Activated CD8-positive, alpha-beta memory T cell treated with anti-CD3 and anti-CD28 coated beads, Interleukin-2, amount 50 U/mL, for 24 hours (primary cell): ENCODE data around the gene GH1.
"Not testable (repeated sequence)": the region's sequence is repeated elsewhere in the genome, so short reads cannot be mapped to it uniquely, and the experiment has no call there.

Experiments
- DNase-seq: peaks from one replicate; pipeline ENCODE4 v3.0.0-alpha.2; 2020; ENCODE audit errors: extremely low read depth

The GH1 gene

DNA sequence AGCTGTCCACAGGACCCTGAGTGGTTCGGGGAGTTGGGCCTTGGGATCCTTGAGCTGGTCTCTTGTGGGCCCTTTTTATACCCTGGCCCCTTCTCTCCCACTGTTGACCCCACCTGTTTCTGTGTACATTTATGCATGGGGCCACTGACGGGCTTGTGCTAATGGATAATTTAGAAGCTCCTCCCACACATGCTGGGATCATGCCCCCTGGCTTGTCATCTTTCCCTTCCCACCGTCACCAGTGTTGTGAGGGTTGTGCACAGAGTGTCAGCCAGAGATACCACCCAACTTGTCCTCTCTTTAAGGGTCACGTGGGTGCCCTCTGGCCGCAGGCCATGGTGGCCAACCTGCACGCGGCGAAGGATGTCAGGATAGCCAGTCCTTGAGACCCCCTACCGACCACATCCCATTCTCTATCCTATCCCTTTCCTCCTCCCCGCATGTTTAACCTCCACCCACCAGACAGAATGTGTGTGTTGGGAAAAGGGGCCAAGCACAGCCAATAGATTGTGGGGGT, at the start of gene GH1:
GH1 (minus strand) TSS at position 51 of the 517 bp plus-strand sequence. CDS start 63 bp downstream, outside the sequence.
- not testable (repeated sequence) for DNase-seq

DNA sequence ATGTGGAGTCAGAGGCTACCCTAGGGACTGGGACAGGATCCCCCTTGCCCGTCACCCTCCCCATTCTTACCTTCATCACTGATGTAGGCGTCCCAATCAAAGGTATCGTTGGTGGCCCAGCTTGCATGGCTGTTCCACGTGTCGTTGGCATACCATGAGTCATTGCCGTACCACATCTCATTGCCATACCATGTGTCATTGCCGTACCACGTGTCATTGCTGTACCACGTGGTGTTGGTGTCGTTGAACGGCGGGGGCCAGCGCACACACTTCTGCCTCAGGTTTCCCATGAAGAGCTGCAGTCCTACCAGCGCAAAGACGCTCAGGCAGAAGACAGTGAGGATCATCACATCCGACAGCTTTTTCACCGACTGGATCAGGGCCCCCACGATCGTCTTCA, 49.3 kb upstream of the GH1 start:
- DNase-seq = no peak

DNA sequence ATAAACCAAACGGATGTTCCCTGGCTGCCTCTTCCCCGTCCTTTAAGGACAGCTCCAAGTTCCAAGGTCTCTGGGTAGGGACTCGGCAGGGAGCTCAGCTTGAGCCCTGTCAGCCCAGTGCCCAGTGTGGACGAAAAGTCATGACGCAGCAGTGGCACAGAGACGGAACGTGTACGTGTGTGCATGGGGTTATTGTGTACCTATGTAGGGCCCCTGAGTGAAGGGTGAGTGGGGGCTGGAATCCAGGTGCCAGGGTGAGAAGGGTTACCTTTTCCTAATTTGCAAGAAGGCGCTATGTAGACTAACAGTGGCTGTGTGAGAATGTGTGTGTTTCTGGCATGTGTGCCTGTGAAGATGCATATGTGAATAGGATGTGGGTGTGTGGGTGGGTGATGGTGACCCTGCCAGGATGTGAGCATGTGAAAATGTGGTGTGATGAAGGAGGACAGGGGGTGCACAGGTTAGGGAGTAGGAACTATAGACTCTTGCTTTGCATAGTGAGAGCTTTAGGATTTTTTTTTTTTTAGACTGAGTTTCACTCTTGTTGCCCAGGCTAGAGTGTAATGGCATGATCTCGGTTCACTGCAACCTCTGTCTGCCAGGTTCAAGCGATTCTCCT, 48.1 kb upstream of the GH1 start:
- DNase-seq = no peak

DNA sequence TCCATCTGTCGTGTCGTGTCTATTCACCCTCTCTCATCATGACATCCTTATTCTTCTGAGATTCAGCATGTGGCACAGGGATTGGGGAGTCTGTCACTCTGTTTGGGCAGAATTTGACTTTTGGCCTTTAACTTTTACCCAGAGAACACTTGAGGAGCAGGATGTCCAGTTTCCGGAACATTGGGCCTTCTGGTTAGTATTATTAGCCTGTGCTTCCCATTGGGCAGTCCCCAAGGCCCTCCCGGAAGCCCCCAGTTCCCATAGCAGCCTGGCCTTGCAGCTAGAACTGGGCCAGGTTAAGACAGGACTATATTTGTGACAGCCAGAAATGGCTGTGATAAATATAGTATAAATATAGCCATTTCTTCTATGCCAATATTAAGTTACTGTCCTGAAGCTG, 44.5 kb upstream of the GH1 start:
- no peak for DNase-seq

DNA sequence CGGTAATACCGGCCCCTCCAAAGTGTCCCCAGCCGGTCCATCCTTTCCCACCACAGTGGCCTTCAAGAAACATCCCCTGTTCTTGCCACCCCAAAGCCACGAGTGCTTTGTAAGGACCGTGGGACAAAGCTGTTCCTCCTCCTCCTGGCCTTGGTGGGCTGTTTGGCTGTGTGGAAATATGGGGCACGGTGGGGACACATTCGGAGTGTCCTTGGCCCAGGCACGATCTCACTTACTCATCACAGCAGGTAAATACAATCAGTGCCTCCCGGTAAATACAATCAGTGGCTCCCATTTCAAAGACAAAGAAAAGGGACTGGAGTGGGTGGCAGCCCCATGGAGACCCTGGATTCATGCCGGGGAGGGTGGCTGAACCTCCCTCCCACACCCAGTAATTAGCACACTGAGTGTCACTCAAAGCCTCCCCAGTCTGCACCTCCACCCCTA, 43.7 kb upstream of the GH1 start:
- DNase-seq = no peak

DNA sequence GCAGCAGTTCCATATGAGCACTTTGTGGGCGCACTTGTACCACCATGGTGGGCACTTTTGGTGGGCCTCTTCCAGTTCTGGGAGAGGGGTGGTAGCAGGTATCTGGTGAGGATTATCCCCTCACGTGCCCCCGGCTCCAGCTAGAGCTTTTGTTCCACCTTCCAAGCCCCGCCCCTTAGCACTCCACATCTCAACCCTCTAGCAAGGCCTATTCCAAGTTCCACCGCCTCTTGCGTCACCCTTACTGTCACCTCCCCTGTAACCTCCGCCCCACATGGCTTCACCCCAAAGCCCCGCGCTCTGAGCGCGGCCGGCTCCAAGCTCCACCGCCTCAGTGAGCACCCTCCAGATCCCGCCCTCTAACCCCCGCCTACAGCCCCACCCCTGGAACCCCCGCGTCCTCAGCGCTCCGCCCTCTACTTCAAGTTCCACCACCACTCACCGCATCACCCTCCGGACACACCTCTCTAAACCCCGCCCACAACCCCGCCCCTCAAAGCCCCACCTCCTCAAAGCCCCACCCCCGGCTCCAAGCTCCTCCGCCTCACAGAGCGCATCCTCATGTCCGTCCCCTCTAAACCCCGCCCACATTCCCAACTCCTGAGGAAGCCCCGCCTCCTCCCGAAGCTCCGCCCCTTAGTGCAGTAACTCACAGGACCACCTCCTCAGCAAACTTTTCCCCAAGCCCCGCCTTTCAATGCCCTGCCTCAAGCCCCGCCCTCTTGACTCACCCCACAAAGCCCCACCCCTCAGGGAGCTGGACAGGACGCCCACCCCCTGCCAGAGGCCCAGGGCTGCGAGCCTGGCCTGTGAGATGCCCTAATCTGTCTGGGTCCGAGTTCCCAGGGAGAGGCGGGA, 42.9 kb upstream of the GH1 start:
- no peak for DNase-seq

DNA sequence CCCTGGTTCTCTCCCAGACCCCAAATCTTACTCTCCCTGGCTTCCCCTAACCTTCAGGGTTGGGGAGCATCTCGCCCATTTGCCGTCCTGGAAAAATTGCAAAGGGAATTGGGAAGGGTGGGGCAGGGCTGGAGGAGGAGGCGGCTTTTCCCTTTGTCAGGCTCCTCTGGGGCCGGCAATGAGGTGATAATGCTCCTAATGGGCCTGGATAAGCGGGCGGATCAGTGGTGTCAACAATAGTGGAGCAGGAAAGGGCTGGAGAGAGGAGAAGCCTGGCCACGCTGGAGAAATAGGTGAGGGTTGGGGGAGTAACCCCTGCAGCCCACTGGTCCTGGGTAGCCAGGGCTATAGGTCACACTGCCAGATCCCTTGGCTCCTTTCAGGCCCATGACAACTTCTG, 41.8 kb upstream of the GH1 start:
- no peak for DNase-seq

DNA sequence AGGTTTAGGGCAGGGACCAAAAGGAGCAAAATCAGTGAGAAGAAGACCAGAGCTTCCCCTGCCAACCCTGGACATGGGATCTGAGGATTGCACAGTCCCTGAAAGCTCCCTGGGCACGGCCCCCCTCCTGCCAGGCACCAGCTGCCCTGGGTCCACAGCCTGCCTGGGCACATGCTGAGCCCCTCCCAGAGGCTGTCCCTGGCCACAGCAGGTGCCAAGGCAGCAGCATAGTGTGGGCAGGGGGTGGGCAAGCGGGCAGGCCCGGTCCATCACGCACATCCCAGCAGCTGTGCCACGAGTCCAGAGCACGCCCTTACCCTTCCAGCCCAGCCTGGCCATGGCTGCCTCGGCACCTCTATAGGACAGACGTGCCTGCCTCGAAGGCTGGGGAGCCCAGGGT, 41.4 kb upstream of the GH1 start:
- DNase-seq = no peak

DNA sequence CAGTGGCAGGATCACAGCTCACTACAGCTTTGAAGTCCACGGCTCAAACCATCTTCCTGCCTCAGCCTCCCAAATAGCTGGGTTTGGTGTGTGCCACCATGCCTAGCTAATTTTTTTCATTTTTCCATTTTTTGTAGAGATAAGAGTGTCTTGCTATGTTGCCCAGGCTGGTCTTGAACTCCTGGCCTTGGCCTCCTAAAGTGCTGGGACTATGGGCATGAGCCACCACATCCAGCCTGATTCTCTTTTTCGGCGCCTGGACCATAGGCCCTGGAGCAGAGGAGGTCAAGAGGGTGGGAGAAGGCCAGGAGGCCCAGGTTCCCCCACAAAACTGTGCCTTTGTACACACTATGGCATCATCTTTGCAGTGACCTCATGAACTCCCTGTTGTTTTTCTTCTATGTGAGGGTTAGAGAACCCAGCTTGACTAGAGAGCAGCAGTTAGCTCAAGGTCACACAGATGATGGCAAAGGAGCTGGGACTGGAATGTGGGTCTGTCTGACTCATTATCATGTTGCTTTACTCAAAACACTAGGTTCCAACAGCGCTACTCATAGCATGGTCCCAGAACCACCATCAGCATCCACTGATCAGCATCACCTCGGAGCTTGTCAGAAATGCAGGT, 37.8 kb upstream of the GH1 start:
- DNase-seq = no peak

DNA sequence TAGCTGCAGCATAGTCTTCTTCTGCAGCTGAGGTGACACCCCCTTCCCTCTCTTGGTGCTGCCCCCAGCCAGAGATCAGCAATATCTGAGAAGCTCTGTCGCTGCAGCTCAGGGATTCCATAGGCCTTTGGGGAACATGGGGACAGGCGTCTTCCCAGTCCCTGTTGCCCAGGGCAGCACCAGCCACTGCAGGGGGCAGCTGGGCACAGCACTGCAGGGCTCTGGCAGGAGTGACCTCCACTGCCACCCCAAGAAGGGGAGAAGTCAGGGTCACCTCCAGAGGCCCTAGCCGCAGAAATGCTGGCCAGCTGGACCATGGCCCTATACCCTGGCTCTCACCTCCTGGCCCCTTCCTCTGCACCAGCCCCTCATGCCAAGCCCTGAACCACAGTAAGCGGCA, 37.2 kb upstream of the GH1 start:
- DNase-seq = no peak

DNA sequence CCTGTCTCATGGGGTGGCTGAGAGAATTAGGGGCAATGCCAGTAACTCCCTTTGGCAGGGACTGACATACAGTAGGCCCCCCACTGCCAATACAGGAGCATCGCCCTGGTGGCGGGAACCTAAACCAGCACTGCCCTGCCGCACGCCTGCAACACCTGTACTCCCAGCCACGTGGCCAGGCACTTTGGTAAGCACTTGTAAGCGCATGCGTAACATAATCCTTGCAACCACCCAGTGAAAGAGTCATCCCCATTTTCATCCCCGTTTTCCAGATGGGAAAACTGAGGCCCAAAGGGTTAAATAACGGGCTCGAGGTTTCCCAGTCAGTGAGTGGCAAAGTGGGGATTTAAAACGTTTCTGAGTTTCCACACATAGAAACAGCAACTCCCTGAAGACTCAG, 36.6 kb upstream of the GH1 start:
- no peak for DNase-seq

DNA sequence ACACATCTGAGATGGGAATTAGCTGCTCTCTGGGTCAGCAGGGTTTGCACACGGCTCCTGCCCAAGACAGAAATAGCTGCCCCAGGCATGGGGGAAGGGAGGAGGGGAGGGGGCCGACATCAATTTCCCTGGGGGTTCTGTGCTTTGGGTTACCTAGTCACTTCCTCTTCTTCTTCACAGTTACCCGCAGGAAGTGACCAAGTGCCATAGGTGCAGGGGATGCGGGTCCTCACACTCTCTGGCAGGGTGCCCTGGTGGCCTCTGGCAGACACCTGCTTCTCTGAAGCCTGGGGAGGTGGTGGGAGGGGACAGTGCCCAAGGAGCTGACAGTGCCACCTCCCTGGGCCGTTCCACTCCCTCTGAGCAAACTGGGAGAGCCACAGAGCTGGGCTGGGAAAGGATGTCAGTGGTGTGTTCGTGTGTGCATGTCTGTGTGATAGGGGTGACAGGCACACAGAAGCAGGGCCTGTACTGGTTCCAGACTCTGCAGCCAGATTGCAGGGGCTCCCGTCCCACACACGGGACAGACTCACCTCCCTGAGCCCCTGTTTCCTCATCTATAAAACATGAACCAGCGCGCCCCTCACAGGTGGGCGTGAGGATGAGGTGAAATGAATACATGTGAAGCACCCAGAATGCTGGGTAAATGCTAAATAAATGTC, 35.9 kb upstream of the GH1 start:
- DNase-seq = no peak

DNA sequence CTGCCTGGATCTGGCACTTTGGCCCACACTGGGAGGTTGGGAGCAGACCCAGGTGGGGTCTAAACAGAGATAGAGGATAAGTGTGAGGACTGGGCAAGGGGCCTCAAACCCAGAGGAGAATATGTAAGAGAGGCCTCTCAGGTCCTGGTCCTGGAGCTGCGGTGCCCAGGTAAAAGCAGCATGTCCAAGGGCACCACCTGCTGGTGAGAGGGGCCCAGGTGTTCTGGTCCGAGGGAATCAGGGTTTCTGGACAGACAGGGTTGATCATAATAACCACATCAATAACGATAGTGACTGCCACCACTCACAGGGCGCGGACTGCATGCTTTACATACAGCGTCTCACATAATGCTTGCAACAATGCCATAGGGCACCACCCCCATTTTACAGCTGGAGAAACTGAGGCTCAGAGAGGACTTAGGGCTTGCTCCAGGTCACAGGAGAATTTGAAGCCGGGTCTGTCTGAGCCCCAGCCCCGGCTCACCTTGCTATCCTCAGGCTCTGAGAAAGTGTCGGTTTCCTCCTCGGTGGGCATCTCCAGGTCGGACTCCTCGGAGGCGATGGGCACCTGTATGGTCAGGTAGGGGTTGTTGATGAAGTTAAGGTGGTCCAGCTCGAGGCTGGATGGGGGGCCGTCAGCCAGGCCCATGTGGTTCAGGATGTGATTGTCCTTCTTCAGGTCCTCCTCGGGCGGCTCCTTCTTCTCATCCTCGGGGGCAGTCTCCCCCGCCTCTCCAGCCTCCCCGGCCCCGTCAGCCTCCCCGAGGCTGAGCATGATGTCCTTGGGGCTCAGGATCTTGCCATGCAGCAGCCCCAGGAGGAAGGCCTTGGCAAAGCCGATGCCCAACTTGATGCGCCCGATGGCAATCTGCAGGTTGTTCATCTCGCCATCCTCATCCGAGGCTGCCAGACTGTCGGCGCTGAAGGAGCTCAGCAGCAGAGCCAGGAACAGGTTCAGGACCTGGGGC, 32.6 kb upstream of the GH1 start:
- DNase-seq = no peak

DNA sequence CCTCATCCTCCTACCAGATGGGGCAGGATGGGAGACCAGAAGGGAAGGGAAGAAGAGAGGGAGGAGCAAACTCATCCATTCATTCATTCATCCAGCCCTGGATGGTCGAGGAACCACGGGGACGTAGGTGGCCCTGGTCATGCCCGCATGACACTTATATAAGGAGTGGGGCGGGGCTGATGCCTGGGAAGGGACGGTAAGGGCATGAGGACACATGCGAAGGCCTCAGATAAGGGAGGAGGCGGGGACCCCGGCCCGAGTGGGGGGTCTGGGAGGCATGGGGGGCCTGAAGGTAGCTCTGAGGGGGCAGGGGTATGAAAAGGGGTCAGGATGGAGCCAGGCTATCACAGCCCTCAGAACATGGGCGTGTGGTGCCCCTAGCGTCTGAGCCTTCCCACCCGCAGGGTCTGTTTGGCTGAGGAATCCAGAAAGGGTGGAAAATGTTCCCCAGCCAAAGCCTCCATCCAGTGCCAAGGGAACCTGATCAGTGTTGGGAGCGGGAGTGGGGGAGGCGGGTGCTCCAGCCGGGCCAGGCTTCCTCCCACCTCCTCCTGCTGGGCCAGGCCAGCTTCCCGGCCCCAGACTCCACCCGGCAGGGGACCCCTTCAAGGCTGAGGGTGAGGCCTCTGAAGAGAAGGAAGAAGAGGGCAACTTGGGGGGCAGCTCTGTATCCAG, 31.1 kb upstream of the GH1 start:
- DNase-seq = no peak

DNA sequence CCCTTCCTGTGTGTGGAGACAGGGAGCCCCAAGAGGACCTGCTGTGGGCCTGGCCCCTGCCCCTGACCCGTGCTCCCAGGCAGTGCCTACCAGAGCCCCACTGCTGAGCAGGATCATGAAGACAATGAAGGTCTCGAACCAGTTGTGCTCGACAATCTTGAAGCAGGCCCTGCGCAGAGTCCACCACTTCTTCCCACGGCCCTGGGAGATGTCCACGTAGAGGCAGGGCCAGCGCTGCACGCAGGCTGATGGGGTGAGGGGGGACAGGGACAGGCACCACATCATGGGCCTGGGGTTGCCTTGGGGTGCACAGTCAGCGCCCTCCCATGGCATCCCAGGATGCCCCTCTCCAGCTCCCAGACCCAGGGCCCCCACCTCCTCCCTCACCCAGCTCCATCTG, 29.9 kb upstream of the GH1 start:
- no peak for DNase-seq

DNA sequence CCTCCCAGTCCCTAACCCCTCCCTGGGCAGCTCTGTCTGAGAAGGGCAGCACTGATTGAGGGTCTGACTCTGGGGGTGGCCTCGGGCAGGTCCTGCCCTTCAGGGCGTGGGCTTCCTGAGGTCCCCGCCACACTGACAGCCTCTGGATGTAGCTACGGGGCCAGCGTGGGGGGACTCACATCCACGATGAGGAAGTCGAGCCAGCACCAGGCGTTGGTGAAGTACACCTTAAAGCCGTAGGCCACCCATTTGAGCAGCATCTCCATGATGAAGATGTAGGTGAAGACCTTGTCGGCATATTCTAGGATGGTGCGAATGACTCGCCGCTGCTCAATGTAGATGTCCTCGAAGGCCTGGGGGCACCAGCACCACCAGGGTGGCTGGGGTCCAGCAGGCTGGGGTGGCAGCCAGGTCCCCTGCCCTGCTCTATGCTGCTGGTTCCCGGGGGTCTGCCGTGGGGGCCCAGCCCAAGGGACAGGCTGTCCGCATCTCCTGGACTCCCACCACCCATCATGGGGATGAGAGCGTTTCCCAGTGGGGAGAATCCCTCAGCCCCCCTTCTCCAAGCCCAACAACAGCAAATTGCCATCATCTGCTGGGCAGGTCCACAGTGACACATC, 29.2 kb upstream of the GH1 start:
- no peak for DNase-seq

DNA sequence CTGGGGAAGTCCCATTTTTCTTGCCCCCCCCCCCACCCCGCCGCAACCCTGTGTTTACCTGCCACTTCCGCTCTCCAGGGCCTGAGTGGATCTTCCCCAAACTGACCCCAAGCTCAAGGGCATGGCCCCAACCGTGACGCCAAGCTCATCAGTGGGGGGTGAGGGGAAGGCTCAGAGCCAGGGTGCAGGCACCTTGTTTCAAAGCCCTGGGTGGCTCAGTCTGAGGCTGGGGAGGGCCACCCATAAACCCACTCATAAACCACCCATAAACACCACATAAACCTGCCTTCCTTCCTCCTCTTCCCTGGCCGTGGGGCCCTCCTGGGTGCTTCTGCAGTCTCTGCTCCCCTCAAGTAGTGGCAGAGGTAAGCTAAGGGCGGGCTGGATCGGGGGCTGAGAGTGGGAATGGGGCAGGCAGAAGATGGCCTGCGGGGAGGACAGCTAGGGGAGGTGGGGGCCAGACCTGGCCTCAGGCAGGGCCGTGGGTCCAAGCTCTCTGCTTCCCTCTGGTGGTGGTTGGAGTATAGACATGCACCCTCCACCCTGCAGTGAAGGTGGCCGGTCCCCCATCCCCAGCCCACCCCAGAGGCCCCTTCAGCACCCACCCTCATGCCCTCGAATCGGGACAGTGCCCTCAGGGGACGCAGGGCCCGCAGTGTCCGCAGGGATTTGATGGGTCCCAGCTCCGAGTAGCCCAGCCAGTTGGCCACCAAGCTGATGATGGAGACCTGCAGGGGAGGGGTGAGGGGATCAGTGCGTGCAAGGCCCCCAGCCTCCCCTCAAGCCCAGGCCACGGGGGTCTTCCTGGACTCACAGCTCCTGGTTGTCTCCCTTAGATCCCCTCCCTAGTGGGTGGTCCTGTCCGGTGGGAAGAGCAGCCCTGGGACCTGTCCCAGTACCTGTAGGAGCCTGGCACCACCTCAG, 28.1 kb upstream of the GH1 start:
- DNase-seq = no peak

DNA sequence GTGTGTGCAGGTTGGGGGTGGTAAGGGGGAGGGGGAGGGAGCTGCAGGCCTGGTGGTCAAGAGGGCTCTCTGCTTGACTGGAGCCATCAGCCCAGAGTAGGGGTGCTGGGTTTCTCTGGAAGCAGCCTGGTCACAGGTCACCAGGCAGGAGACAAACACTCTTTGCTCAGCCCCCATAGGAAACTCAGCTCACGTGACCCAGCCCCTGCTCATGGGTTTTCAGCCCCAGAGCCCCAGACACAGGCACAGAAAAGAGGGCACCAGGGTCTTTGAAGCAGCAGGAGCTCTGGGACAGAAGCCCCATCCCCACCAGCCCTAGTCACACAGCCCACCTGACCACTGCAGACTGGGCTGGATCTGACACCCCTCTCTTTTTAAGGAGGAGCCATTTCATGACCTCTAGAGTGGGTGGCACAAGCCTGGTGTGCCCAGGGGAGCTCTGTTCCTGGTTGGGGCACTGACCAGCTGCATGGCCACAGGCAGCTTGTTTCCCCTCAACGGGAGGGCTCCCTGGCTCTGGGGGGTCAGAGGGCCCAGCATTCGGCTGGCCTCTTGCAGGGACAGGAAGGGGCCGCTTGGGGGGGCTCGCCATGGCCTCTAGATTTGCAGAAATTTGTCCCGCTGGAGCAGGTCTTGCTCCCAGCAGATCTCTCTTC, 27.3 kb upstream of the GH1 start:
- no peak for DNase-seq
